CD4-positive, alpha-beta T cell treated with Interleukin-21 for 1 hour (primary cell): Measurements from ENCODE around the gene APCDD1L.

ENCODE experiments used
- DNase-seq: peaks from one replicate; pipeline ENCODE4 v3.0.0-alpha.2; 2020

APCDD1L gene

GRCh38 chr20:58463256-58463655, 51.9 kb downstream of the APCDD1L start:
- DNase-seq, result no peak

GRCh38 chr20:58461899-58462298, 53.3 kb downstream of the APCDD1L start:
- DNase-seq, result no peak

GRCh38 chr20:58461104-58461503, 54.1 kb downstream of the APCDD1L start:
- DNase-seq, result no peak

GRCh38 chr20:58459058-58459750, 56.0 kb downstream of the APCDD1L start:
- no peak for DNase-seq

GRCh38 chr20:58458342-58459057, 56.7 kb downstream of the APCDD1L start:
- DNase-seq, result no peak

- no peak for DNase-seq
These were observed 58.0 kb downstream of the APCDD1L start for GRCh38 chr20:58457083-58457695.

GRCh38 chr20:58454460-58454859, 60.7 kb downstream of the APCDD1L start:
- DNase-seq, result no peak

- no peak for DNase-seq
These were observed 61.8 kb downstream of the APCDD1L start for GRCh38 chr20:58453391-58453790.

- DNase-seq, result no peak
These were observed 62.4 kb downstream of the APCDD1L start for GRCh38 chr20:58452667-58453255.

- DNase-seq, result no peak
These were observed 64.9 kb downstream of the APCDD1L start for GRCh38 chr20:58450254-58450653.

GRCh38 chr20:58449681-58450221, 65.4 kb downstream of the APCDD1L start:
- no peak for DNase-seq

- DNase-seq, result no peak
These were observed 66.2 kb downstream of the APCDD1L start for GRCh38 chr20:58448958-58449357.

- peak; percentile 57 for DNase-seq
These were observed 67.4 kb downstream of the APCDD1L start for GRCh38 chr20:58447511-58448391.

- no peak for DNase-seq
These were observed 68.3 kb downstream of the APCDD1L start for GRCh38 chr20:58446960-58447265.

GRCh38 chr20:58446264-58446959, 68.8 kb downstream of the APCDD1L start:
- no peak for DNase-seq

GRCh38 chr20:58444746-58445255, 70.4 kb downstream of the APCDD1L start:
- no peak for DNase-seq

GRCh38 chr20:58441723-58442122, 73.5 kb downstream of the APCDD1L start:
- DNase-seq, result no peak

- DNase-seq, result no peak
These were observed 75.0 kb downstream of the APCDD1L start for GRCh38 chr20:58440021-58440767.

GRCh38 chr20:58438970-58439808, 76.0 kb downstream of the APCDD1L start:
- no peak for DNase-seq
